Cardiac muscle cell (in vitro differentiated cells and primary cell): ENCODE results near the gene CORO2A. TPM values are rescaled to one million over a fixed set of nuclear protein-coding genes. Genes with fewer than 3 reads are reported as not detected.
"Not testable (repeated sequence)": the region's sequence is repeated elsewhere in the genome, so short reads cannot be mapped to it uniquely, and the experiment has no call there.

Source experiments
- DNase-seq, 2 donors: peaks; one replicate each; pipeline versions ENCODE4 v3.0.0 to v3.0.0-alpha.2; 2010 to 2017; ENCODE audit warnings: low read depth in 1 of 2, low spot score in 1 of 2
- H3K27ac ChIP-seq: fragments of 200-600 bp; sonication (generic); 2 replicates; pipeline ENCODE4 v1.5.1; 2016
- H3K27me3 ChIP-seq: fragments of 200-600 bp; sonication (generic); 2 replicates; pipeline ENCODE4 v1.6.0; 2016; ENCODE audit warnings: control low read depth
- H3K36me3 ChIP-seq: fragments of 200-600 bp; sonication (generic); 2 replicates; pipeline ENCODE4 v1.5.1; 2016; ENCODE audit warnings: control low read depth
- H3K4me1 ChIP-seq: fragments of 200-600 bp; sonication (generic); 2 replicates; pipeline ENCODE4 v1.8.1; 2017; ENCODE audit warnings: low read depth, mild to moderate bottlenecking, mixed run types
- H3K4me3 ChIP-seq: fragments of 200-600 bp; sonication (generic); 2 replicates; pipeline ENCODE4 v1.5.1; 2016; ENCODE audit warnings: mild to moderate bottlenecking
- H3K9me3 ChIP-seq: fragments of 200-600 bp; sonication (generic); 2 replicates; pipeline ENCODE4 v1.5.1; 2017; ENCODE audit warnings: low read depth, mild to moderate bottlenecking, control low read depth
- CTCF ChIP-seq: IDR thresholded peaks from 2 replicates; pipeline ENCODE4 v1.5.1; 2012; ENCODE audit warnings: low read depth, mild to moderate bottlenecking, low read length
- polyA plus RNA-seq: library from polyadenylated mRNA; unstranded; fragments of >200 nt; fragmentation: Nextera tagmentation; extraction: Ambion mirVana; gene quantifications from 2 replicates; pipeline ENCODE4 v1.2.1, GENCODE V29; 2016
- total RNA-seq: library from RNA; depleted of rRNA; stranded (reverse); fragments of >200 nt; gene quantifications from 2 replicates; pipeline ENCODE4 v1.2.3, GENCODE V29; 2016

Gene CORO2A
- total and polyA plus RNA-seq, 2 experiments from 2014 or later = 1.1 to 2.4 TPM

- Histone ChIP-seq H3K4me1 (peaks cover 16% of the 10 kb centered on the region), H3K36me3 (peaks cover 8% of the 10 kb centered on the region)
- no peak for TF ChIP-seq CTCF
Measured at GRCh38 chr9:98083061-98083501, 109.4 kb downstream of the CORO2A start.

GRCh38 chr9:98081477-98082219 is 110.8 kb downstream of the CORO2A start:
- H3K27ac ChIP-seq = no peak overlapping the region
- DNase-seq = no peak
- H3K4me3 ChIP-seq = no peak overlapping the region
- no peaks in the 10 kb centered on the region for H3K9me3 ChIP-seq
- no peak for TF ChIP-seq CTCF
- peaks cover 8% of the 10 kb centered on the region for H3K36me3 ChIP-seq
- H3K27me3 ChIP-seq = no peaks in the 10 kb centered on the region
- peaks cover 16% of the 10 kb centered on the region for H3K4me1 ChIP-seq

More at GRCh38 chr9:98083061-98083501, 109.4 kb downstream of the CORO2A start:
- Histone ChIP-seq H3K27me3 (no peaks in the 10 kb centered on the region), H3K9me3 (no peaks in the 10 kb centered on the region), H3K4me3 (no peak overlapping the region), H3K27ac (no peak overlapping the region)
- DNase-seq = no peak

- H3K27ac ChIP-seq = no peak overlapping the region
- H3K4me3 ChIP-seq = no peak overlapping the region
- no peak for DNase-seq
- no peaks in the 10 kb centered on the region for H3K9me3 ChIP-seq
- no peak for TF ChIP-seq CTCF
- H3K36me3 ChIP-seq = peaks cover 8% of the 10 kb centered on the region
- peaks cover 7% of the 10 kb centered on the region for H3K4me1 ChIP-seq
- H3K27me3 ChIP-seq = no peaks in the 10 kb centered on the region
Measured at GRCh38 chr9:98080780-98081179, 111.7 kb downstream of the CORO2A start.

- TF ChIP-seq CTCF = no peak
- Histone ChIP-seq H3K4me1 (peaks cover 3% of the 10 kb centered on the region), H3K27ac (no peak overlapping the region), H3K27me3 (no peaks in the 10 kb centered on the region), H3K4me3 (no peak overlapping the region), H3K9me3 (no peaks in the 10 kb centered on the region), H3K36me3 (peaks cover 8% of the 10 kb centered on the region)
- DNase-seq = no peak
Measured at GRCh38 chr9:98080326-98080725, 112.1 kb downstream of the CORO2A start.

- Histone ChIP-seq H3K27ac (no peak overlapping the region), H3K9me3 (no peaks in the 10 kb centered on the region), H3K4me1 (no peaks in the 10 kb centered on the region), H3K36me3 (peaks cover 8% of the 10 kb centered on the region), H3K4me3 (no peak overlapping the region), H3K27me3 (no peaks in the 10 kb centered on the region)
- DNase-seq = no peak
- no peak for TF ChIP-seq CTCF
Measured at GRCh38 chr9:98078895-98079294, 113.5 kb downstream of the CORO2A start.

- H3K27ac ChIP-seq, H3K27me3 ChIP-seq, H3K4me1 ChIP-seq, H3K9me3 ChIP-seq, H3K4me3 ChIP-seq, DNase-seq, H3K36me3 ChIP-seq: not testable (repeated sequence)
Measured at GRCh38 chr9:98076514-98076890, 115.9 kb downstream of the CORO2A start.
